NCI-H1694 treated with DMSO at 0.1 percent for 48 hours (cell line): Measurements from ENCODE around the gene RFWD3.
"Not testable (repeated sequence)": the region's sequence is repeated elsewhere in the genome, so short reads cannot be mapped to it uniquely, and the experiment has no call there.

ENCODE experiments used
- DNase-seq: peaks from one replicate; lab custom pipeline; 2025; lab: John Stamatoyannopoulos, UW

Gene RFWD3, protein sequence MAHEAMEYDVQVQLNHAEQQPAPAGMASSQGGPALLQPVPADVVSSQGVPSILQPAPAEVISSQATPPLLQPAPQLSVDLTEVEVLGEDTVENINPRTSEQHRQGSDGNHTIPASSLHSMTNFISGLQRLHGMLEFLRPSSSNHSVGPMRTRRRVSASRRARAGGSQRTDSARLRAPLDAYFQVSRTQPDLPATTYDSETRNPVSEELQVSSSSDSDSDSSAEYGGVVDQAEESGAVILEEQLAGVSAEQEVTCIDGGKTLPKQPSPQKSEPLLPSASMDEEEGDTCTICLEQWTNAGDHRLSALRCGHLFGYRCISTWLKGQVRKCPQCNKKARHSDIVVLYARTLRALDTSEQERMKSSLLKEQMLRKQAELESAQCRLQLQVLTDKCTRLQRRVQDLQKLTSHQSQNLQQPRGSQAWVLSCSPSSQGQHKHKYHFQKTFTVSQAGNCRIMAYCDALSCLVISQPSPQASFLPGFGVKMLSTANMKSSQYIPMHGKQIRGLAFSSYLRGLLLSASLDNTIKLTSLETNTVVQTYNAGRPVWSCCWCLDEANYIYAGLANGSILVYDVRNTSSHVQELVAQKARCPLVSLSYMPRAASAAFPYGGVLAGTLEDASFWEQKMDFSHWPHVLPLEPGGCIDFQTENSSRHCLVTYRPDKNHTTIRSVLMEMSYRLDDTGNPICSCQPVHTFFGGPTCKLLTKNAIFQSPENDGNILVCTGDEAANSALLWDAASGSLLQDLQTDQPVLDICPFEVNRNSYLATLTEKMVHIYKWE

GRCh38 chr16:74666425-74667254, at the start of gene RFWD3:
RFWD3 (minus strand) TSS chr16:74666877; CDS start chr16:74661449, 5,428 bp downstream.
- DNase-seq, result peak; percentile 97

GRCh38 chr16:74716355-74716754, 49.7 kb upstream of the RFWD3 start:
- DNase-seq, result no peak

GRCh38 chr16:74713876-74714275, 47.2 kb upstream of the RFWD3 start:
- DNase-seq, result no peak

GRCh38 chr16:74713325-74713724, 46.6 kb upstream of the RFWD3 start:
- DNase-seq, result no peak

- DNase-seq, result no peak
Observed at GRCh38 chr16:74711938-74712337, 45.3 kb upstream of the RFWD3 start.

GRCh38 chr16:74710401-74710800, 43.7 kb upstream of the RFWD3 start:
- DNase-seq, result no peak

- peak; percentile 58 for DNase-seq
Observed at GRCh38 chr16:74709441-74709877, 42.8 kb upstream of the RFWD3 start.

DNA sequence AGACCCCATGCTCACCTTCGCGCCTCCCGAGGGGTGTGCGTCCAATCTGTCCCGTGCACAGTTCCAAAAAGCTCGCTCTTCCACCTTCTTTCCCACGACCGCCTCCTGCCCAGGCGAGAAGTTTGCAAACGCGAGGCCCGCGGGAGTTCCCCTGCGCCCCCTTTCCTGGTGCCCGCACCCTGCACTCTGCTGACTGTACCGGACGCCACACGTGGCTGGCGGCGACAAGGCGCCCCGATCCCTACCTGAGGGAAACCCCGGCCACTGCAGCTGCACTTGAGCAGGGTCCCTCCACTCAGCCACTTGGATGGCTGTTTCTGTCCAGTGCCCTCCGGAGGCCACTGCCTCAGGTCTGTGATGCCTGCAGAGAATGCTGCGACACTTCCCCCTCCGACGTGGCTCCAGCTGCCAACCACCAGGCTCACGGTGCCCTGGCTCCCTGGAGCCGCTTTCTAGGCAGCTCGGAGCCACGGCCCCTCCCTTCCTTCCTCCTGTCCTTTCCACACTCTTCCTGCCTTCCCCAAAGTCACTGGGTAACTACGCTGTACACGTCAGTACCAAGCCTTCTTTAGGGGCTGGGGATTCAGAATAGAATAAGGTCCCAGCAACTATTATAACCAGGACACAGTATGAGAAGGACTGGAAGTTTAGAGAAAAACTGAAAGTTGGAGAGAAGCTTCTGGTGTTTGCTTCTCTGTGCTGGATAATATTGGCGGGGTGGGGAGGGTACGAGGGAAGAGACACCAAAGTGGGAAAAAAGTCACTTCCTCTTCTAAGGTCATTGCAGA, 34.0 kb upstream of the RFWD3 start, which contains the start of gene MLKL:
MLKL (minus strand) TSS at position 425 of the 788 bp plus-strand sequence. CDS start 5,105 bp downstream, outside the sequence.
- DNase-seq, result no peak

DNA sequence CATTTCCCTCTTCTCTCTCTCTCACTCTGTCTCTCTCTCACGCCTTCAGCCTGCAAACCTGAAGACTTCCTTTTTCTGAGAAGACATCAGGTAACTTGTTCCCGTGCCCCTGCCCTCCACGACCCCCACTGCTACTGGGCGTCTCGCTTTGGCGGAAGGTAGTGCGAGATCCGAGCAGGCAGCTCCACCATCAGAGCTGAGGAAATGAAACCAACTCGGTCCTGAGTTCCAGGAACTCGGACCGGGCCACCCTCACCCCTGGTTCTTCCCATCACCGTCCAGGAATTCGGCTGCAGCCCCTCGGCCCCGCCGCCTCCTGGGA, 33.4 kb upstream of the RFWD3 start:
- no peak for DNase-seq

- no peak for DNase-seq
Observed at GRCh38 chr16:74699666-74700065, 33.0 kb upstream of the RFWD3 start.

DNA sequence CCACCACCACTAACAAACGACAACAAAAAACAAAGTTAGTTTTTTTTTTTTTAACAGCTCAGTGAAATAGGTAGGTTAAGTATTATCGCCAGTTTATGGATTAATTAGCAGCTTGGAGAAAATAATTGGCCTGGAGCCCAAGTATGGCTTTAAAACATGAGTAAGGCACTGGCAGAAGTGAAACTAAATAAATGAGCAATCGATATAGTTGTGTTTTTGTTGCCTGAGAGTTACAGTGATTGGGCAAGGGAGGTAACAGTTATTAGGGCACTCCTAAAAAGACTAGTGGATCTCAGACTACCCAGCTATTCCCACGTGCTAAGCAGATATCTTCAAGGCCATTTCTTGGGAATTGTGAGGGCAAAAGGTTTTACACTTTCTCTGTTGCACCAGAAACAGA, 31.5 kb upstream of the RFWD3 start:
- DNase-seq, result no peak

DNA sequence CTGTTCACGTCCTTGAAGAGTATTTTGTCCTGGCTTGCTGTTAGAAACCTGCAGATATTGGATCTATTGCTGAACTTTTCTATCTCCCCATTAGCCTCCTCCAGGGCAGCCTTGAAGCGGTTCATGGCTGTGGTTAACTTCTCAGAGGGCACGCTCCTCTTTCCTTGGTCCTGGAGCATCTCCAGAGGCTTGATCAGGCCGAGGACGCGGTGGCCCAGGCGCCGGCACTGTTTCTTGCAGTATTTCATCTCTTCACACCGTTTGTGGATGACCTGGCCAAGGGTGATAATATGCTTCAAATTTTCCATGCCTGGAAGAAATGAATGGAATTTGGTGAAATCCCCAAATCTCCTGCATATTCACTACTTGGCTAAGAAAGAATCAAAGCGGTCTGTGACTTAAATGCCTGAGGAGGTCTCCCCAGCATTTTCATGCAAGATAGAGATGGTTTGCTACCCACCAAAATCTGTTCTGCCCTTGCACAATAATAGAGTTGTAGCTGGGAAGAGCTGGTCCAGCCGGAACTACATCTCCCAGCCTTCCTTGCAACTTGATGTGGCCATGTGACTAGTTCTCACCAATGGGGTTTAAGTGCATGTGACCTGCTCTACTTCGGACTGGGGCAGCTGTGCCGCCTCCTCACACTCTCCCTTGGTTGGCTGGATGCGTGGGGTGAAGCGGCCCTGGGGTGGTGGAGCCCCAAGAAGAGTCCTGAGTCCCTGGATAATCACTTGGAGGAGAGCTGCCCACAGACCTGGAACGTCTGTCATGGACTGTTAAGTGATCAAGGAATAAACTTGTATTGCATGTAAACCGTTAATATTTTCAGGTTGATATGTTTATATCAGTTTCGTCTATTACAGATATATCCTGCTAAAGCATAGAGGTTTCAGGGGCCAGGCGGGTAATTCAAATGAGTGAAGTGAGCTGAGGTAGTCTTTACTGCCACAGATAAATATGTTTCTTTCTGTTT, 29.1 kb upstream of the RFWD3 start:
- peak; percentile 80 for DNase-seq

DNA sequence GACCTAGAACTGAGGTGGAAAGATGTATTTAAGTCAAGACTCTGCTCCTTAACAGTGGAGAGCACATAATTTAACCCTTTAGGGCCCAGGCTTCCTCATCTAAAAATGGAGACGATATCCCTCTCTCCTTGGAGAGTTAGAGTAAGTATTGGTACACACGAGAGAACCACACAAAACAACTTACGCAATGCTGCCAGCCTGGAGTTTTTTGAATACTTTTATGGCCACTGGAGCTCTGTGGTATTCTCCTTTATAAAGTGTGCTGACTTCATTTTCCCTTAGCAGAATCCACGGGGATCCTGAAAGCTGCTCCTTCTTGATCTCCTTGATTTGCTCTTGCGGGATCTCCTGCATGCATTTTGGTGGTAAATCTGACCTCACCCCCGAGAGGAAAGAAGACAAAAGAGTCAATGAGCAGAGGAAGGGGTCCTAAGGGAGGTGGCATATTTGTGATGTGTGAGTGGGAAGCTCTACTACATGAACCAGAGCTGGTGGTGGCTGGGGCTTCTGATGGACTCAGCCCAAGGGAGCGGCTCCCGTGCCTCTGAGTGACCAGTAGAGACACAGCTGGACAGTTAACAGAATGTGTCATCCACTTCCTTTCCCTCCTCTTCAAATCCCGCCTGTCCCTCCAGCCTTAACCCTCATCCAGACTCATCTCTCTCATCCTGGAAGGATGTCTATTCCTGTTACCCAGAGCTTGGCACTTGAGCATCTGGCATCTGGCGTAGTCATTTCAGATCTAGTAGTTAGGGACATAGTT, 24.6 kb upstream of the RFWD3 start:
- no peak for DNase-seq

DNA sequence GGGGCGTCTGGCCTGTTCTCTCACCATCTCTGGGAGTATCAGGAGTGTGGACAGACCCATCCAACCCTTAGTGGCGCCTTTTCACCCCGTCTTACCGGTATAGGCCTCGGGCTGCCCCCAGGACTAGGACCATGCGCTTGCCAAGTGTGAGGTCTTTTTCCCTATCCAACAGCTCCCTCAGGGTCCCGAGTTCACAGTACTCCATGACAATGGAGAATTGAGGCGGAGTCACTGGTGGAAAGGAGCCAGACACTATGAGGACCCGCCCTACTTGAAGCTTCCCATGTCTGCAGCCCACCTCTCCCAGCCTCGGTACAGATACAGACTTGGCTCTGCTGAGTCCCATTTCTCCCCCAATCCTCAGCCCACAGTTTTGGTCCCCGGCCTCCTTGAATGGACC, 15.9 kb upstream of the RFWD3 start:
- DNase-seq, result no peak

GRCh38 chr16:74680681-74681080, 14.0 kb upstream of the RFWD3 start:
- no peak for DNase-seq

DNA sequence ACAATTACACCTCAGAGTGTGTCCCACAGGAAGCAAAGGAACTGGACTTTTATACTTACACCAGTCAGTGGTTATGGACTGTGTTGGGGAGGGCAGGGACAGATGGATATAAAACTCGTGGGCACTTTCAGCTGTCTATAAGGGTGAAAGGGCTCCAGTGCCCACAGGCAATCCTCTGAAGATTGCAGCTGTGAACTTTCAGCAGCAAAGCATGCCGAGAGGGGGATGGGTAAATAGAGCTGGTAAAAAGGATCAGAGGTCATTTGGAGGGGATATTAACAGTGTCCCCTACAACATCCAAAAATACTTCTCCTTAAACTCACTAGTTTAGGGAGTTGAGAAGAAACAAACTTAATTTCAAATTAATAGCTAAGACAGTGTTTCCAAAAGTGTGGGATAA, 13.3 kb upstream of the RFWD3 start:
- DNase-seq, result no peak

DNA sequence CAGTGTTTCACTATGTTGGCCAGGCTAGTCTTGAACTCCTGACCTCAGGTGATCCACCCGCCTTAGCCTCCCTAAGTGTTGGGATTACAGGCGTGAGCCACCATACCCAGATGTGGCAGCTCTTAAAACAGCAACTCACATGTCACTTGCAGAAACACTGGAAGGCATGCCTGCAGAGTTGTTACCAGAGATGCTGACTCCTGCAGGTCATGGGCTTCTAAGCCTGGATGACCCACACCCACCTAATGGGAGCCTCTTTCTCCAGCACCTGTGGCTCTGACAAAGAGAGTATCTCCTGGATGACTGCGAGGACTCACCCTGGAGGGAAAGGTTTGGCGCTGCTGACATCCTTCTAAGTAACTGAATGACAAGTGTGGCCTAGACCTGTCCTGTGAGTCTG, 11.2 kb upstream of the RFWD3 start:
- no peak for DNase-seq

- no peak for DNase-seq
Observed at GRCh38 chr16:74673876-74674275, 7.2 kb upstream of the RFWD3 start.

GRCh38 chr16:74668877-74669276, 2.2 kb upstream of the RFWD3 start:
- DNase-seq, result not testable (repeated sequence)
